ENCODE measurements around the gene PRKX. TPM values are rescaled to one million over a fixed set of nuclear protein-coding genes. Genes with fewer than 3 reads are reported as not detected.
"Not testable (repeated sequence)": the region's sequence is repeated elsewhere in the genome, so short reads cannot be mapped to it uniquely, and the experiment has no call there.

PRKX gene
- total RNA-seq, 1 experiment from 2014 or later, result 20.5 TPM

DNA sequence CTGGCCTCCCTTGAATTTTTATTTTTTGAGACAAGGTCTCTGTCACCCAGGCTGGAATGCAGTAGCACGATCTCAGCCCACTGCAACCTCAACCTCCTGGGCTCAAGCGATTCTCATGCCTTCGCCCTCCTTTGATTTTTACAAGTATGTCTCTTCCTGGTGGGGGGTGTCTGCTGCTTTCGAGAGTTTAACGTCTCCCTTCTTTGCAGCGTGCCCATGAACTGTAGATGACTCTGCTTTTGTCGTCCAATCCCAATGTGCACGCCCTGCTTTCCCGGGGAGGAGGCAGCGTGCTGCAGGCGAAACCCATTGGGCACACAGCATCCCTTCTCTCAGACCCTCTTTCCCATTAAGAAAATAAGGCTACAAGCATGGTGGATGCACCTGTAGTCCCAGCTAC, 7.0 kb downstream of the PRKX start:
- ATAC-seq (no peak), DNase-seq (ENCODE audit: low read depth, low spot score) (no peak)
- Histone ChIP-seq H3K27me3 (ENCODE audit: control insufficient read depth, insufficient read depth, low read length) (no peaks in the 10 kb centered on the region), H3K4me3 (ENCODE audit: low read depth in 2 of 2, low read length in 2 of 2) (no peak overlapping the region), H3K27ac (ENCODE audit: low read length) (no peak overlapping the region), H3K9me3 (ENCODE audit: control insufficient read depth, insufficient read depth, low read depth, low read length) (no peaks in the 10 kb centered on the region), H3K36me3 (ENCODE audit: control insufficient read depth, insufficient read depth, low read length) (no peaks in the 10 kb centered on the region), H3K4me1 (ENCODE audit: control insufficient read depth, insufficient read depth, low read length) (no peaks in the 10 kb centered on the region)
- intact Hi-C loops (cut with micrococcal nuclease; ENCODE audit: unreplicated experiment), result no loop called here
- TF ChIP-seq, protein P1, sequence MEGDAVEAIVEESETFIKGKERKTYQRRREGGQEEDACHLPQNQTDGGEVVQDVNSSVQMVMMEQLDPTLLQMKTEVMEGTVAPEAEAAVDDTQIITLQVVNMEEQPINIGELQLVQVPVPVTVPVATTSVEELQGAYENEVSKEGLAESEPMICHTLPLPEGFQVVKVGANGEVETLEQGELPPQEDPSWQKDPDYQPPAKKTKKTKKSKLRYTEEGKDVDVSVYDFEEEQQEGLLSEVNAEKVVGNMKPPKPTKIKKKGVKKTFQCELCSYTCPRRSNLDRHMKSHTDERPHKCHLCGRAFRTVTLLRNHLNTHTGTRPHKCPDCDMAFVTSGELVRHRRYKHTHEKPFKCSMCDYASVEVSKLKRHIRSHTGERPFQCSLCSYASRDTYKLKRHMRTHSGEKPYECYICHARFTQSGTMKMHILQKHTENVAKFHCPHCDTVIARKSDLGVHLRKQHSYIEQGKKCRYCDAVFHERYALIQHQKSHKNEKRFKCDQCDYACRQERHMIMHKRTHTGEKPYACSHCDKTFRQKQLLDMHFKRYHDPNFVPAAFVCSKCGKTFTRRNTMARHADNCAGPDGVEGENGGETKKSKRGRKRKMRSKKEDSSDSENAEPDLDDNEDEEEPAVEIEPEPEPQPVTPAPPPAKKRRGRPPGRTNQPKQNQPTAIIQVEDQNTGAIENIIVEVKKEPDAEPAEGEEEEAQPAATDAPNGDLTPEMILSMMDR (IDR thresholded peaks at IDR 0.05), result no peak
- ChIA-PET CTCF (no interaction called here), POLR2A (no interaction called here)
- no TSS peak for BruUV-seq (replicated peaks)
- in situ Hi-C loops (cut with HindIII; ENCODE audit: low pct_unique_long_range_greater_than_20kb, low sequenced_read_pairs), result no loop called here

DNA sequence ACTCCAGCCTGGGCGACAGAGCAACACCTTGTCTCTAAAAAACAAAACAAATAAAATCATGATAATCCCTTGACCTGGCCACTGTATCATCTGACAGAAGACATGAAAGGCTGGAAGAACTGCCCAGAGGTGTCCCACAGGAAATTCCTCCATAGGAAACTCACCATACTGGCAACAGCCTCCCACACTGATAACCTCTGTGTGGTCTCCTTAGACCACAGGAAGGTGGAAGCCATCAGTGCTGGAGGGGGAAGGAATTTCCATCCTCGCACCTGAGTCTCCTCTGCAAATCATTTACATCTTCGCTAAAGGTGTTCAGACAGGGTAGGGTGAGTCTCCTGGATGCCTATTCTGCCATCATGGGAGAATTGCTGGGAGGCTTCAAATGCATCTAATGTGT, 10.2 kb downstream of the PRKX start:
- CTCF ChIA-PET; in situ Hi-C loops (cut with HindIII; ENCODE audit: low pct_unique_long_range_greater_than_20kb, low sequenced_read_pairs); H3K27ac ChIP-seq (ENCODE audit: low read length); H3K4me3 ChIP-seq (ENCODE audit: low read depth in 2 of 2, low read length in 2 of 2); H3K36me3 ChIP-seq (ENCODE audit: control insufficient read depth, insufficient read depth, low read length); H3K27me3 ChIP-seq (ENCODE audit: control insufficient read depth, insufficient read depth, low read length); ATAC-seq; BruUV-seq (replicated peaks); DNase-seq (ENCODE audit: low read depth, low spot score); intact Hi-C loops (cut with micrococcal nuclease; ENCODE audit: unreplicated experiment); H3K9me3 ChIP-seq (ENCODE audit: control insufficient read depth, insufficient read depth, low read depth, low read length); POLR2A ChIA-PET; H3K4me1 ChIP-seq (ENCODE audit: control insufficient read depth, insufficient read depth, low read length): not testable (repeated sequence)

DNA sequence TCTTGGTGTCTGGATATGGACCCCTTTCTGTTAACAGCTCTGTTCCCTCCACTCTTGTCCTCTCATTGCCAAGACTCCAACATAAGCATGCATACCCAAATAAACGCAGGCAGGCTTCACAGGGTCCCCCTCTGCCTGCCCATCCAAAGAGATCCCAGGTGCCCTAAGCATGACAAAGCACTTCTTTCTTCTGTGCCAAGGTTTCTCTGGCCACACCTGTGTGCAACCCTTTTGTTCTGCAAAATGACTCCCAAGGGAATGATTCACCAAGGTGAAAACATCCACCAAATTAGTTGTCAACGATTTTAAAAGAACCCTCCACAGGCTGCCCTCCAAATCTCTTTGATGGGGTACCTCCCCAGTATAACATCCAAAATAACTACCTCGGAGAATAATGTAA, 11.4 kb downstream of the PRKX start:
- H3K36me3 ChIP-seq (ENCODE audit: control insufficient read depth, insufficient read depth, low read length); H3K4me1 ChIP-seq (ENCODE audit: control insufficient read depth, insufficient read depth, low read length); POLR2A ChIA-PET; H3K27me3 ChIP-seq (ENCODE audit: control insufficient read depth, insufficient read depth, low read length); CTCF ChIA-PET; H3K4me3 ChIP-seq (ENCODE audit: low read depth in 2 of 2, low read length in 2 of 2); H3K9me3 ChIP-seq (ENCODE audit: control insufficient read depth, insufficient read depth, low read depth, low read length); in situ Hi-C loops (cut with HindIII; ENCODE audit: low pct_unique_long_range_greater_than_20kb, low sequenced_read_pairs); DNase-seq (ENCODE audit: low read depth, low spot score); BruUV-seq (replicated peaks); H3K27ac ChIP-seq (ENCODE audit: low read length); intact Hi-C loops (cut with micrococcal nuclease; ENCODE audit: unreplicated experiment); ATAC-seq: not testable (repeated sequence)

- in situ Hi-C loops (cut with HindIII; ENCODE audit: low pct_unique_long_range_greater_than_20kb, low sequenced_read_pairs); POLR2A ChIA-PET; intact Hi-C loops (cut with micrococcal nuclease; ENCODE audit: unreplicated experiment): not testable (repeated sequence)
Measured at GRCh38 chrX:3701445-3701928, 12.0 kb downstream of the PRKX start.

GRCh38 chrX:3699821-3700381, 13.5 kb downstream of the PRKX start:
- Histone ChIP-seq H3K4me3 (ENCODE audit: low read depth in 2 of 2, low read length in 2 of 2) (no peak overlapping the region), H3K9me3 (ENCODE audit: control insufficient read depth, insufficient read depth, low read depth, low read length) (no peaks in the 10 kb centered on the region), H3K27me3 (ENCODE audit: control insufficient read depth, insufficient read depth, low read length) (no peaks in the 10 kb centered on the region), H3K4me1 (ENCODE audit: control insufficient read depth, insufficient read depth, low read length) (no peaks in the 10 kb centered on the region; the same call in 1 of the 2 replicates), H3K27ac (ENCODE audit: low read length) (no peak overlapping the region), H3K36me3 (ENCODE audit: control insufficient read depth, insufficient read depth, low read length) (no peaks in the 10 kb centered on the region)
- CTCF ChIA-PET, result interaction anchor here (0.6 kb wide), 1 partner anchor 10 kb away, joined by 5 read pairs; no protein-coding TSS in a partner anchor
- no peak for DNase-seq (ENCODE audit: low read depth, low spot score)
- POLR2A ChIA-PET, result interaction anchor here (0.6 kb wide), 1 partner anchor 277 kb away, joined by 3 read pairs; no protein-coding TSS in a partner anchor
- intact Hi-C loops (cut with micrococcal nuclease; ENCODE audit: unreplicated experiment) (no loop called here), in situ Hi-C loops (cut with HindIII; ENCODE audit: low pct_unique_long_range_greater_than_20kb, low sequenced_read_pairs) (no loop called here)
- BruUV-seq (replicated peaks), result no TSS peak
- no peak for ATAC-seq
- TF ChIP-seq POLR2AphosphoS5 (IDR thresholded peaks at IDR 0.05; ENCODE audit: low read depth, low read length) (no peak), REST (IDR thresholded peaks at IDR 0.05; ENCODE audit: insufficient read depth in 1 of 2, low read depth in 2 of 2, low read length in 1 of 2) (no peak), SIN3A (IDR thresholded peaks at IDR 0.05; ENCODE audit: borderline replicate concordance, insufficient read depth, low read depth, low read length) (no peak)
- TF ChIP-seq, protein P1 (IDR thresholded peaks at IDR 0.05), result no peak

More at GRCh38 chrX:3701445-3701928, 12.0 kb downstream of the PRKX start:
- H3K36me3 ChIP-seq (ENCODE audit: control insufficient read depth, insufficient read depth, low read length); H3K27me3 ChIP-seq (ENCODE audit: control insufficient read depth, insufficient read depth, low read length); H3K9me3 ChIP-seq (ENCODE audit: control insufficient read depth, insufficient read depth, low read depth, low read length); DNase-seq (ENCODE audit: low read depth, low spot score); H3K4me3 ChIP-seq (ENCODE audit: low read depth in 2 of 2, low read length in 2 of 2); CTCF ChIA-PET; BruUV-seq (replicated peaks); H3K27ac ChIP-seq (ENCODE audit: low read length); H3K4me1 ChIP-seq (ENCODE audit: control insufficient read depth, insufficient read depth, low read length); ATAC-seq: not testable (repeated sequence)
